Liver (tissue), 9 donors: ENCODE data around the gene MEIS3. TPM values are rescaled to one million over a fixed set of nuclear protein-coding genes. Genes with fewer than 3 reads are reported as not detected.

ENCODE experiments used
- DNase-seq: peaks from one replicate; pipeline ENCODE4 v3.0.0-alpha.2; 2017; ENCODE audit warnings: low spot score
- H3K27ac ChIP-seq, 2 donors: one replicate each; pipeline ENCODE4 v1.7.0; 2013; ENCODE audit warnings: inconsistent platforms in 2 of 2, low read length in 2 of 2, control low read depth in 1 of 2, low read depth in 1 of 2, mild to moderate bottlenecking in 1 of 2
- H3K27me3 ChIP-seq, 4 donors: one replicate each; pipeline versions ENCODE4 v1.6.1 to v1.7.0; 2013; ENCODE audit warnings: low read length in 3 of 4, inconsistent platforms in 1 of 4, mild to moderate bottlenecking in 1 of 4, moderate library complexity in 1 of 4; ENCODE audit not compliant: control insufficient read depth in 4 of 4, insufficient read depth in 4 of 4
- H3K36me3 ChIP-seq, 4 donors: one replicate each; pipeline versions ENCODE4 v1.6.1 to v1.7.0; 2013; ENCODE audit warnings: low read length in 3 of 4, mild to moderate bottlenecking in 3 of 4, low read depth in 1 of 4, moderate library complexity in 1 of 4; ENCODE audit not compliant: control insufficient read depth in 4 of 4, insufficient read depth in 3 of 4
- H3K4me1 ChIP-seq, 4 donors: one replicate each; pipeline versions ENCODE4 v1.6.1 to v1.7.0; 2013; ENCODE audit warnings: low read length in 3 of 4, mild to moderate bottlenecking in 3 of 4, moderate library complexity in 1 of 4; ENCODE audit not compliant: control insufficient read depth in 4 of 4, insufficient read depth in 4 of 4
- H3K4me3 ChIP-seq, 3 donors: one replicate each; pipeline versions ENCODE4 v1.6.1 to v1.7.0; 2013; ENCODE audit warnings: low read length in 3 of 3, control low read depth in 1 of 3, low read depth in 1 of 3, mild to moderate bottlenecking in 1 of 3
- H3K9ac ChIP-seq, 2 donors: one replicate each; pipeline ENCODE4 v1.7.0; 2013; ENCODE audit warnings: low read length in 2 of 2, mild to moderate bottlenecking in 2 of 2, moderate library complexity in 2 of 2, control low read depth in 1 of 2, low read depth in 1 of 2
- H3K9me3 ChIP-seq, 4 donors: one replicate each; pipeline versions ENCODE4 v1.6.1 to v1.7.0; 2013; ENCODE audit warnings: low read length in 3 of 4; ENCODE audit not compliant: control insufficient read depth in 4 of 4
- ATF3 ChIP-seq: IDR thresholded peaks from 2 replicates; pipeline ENCODE4 v1.6.1; 2016; ENCODE audit warnings: antibody characterized with exemption
- CTCF ChIP-seq: fragments of 150-350 bp; IDR thresholded peaks from 2 replicates; pipeline ENCODE4 v1.5.1; 2017; ENCODE audit warnings: improper control_type of control experiment, low read depth, low read length; ENCODE audit not compliant: missing input control
- EGR1 ChIP-seq, 2 donors: IDR thresholded peaks; 2 replicates each; pipeline ENCODE4 v1.6.1; 2016 to 2018; ENCODE audit warnings: antibody characterized with exemption in 2 of 2, low read depth in 2 of 2
- FOXA1 ChIP-seq: IDR thresholded peaks from 2 replicates; pipeline ENCODE4 v1.6.1; 2016; ENCODE audit warnings: antibody characterized with exemption
- FOXA2 ChIP-seq: IDR thresholded peaks from 2 replicates; pipeline ENCODE4 v1.6.1; 2016; ENCODE audit warnings: antibody characterized with exemption
- GABPA ChIP-seq, 2 donors: IDR thresholded peaks in 1 of 2; conservative IDR thresholded peaks in 1 of 2; 2 replicates each; pipeline ENCODE4 v1.6.1; 2016; ENCODE audit warnings: antibody characterized with exemption in 2 of 2, mild to moderate bottlenecking in 1 of 2, moderate library complexity in 1 of 2
- HNF4A ChIP-seq, 2 donors: conservative IDR thresholded peaks; 2 replicates each; pipeline ENCODE4 v1.6.1; 2016; ENCODE audit warnings: antibody characterized with exemption in 2 of 2, mild to moderate bottlenecking in 2 of 2
- HNF4G ChIP-seq: IDR thresholded peaks from 2 replicates; pipeline ENCODE4 v1.6.1; 2016; ENCODE audit warnings: antibody characterized with exemption
- JUND ChIP-seq, 2 donors: IDR thresholded peaks; 2 replicates each; pipeline ENCODE4 v1.6.1; 2016; ENCODE audit warnings: antibody characterized with exemption in 2 of 2
- MAX ChIP-seq: IDR thresholded peaks from 2 replicates; pipeline ENCODE4 v1.6.1; 2016; ENCODE audit warnings: antibody characterized with exemption
- NR2F2 ChIP-seq: IDR thresholded peaks from 2 replicates; pipeline ENCODE4 v1.6.1; 2016; ENCODE audit warnings: antibody characterized with exemption
- RAD21 ChIP-seq, 2 donors: IDR thresholded peaks; 2 replicates each; pipeline ENCODE4 v1.6.1; 2016; ENCODE audit warnings: antibody characterized with exemption in 2 of 2, mild to moderate bottlenecking in 2 of 2
- REST ChIP-seq: IDR thresholded peaks from 2 replicates; pipeline ENCODE4 v1.6.1; 2016; ENCODE audit warnings: antibody characterized with exemption, mild to moderate bottlenecking
- RXRA ChIP-seq, 2 donors: IDR thresholded peaks; 2 replicates each; pipeline ENCODE4 v1.6.1; 2017 to 2018; ENCODE audit warnings: antibody characterized with exemption in 2 of 2, mild to moderate bottlenecking in 1 of 2
- SP1 ChIP-seq: IDR thresholded peaks from 2 replicates; pipeline ENCODE4 v1.6.1; 2018; ENCODE audit warnings: antibody characterized with exemption, mild to moderate bottlenecking
- TAF1 ChIP-seq: conservative IDR thresholded peaks from 2 replicates; pipeline ENCODE4 v1.6.1; 2016; ENCODE audit warnings: antibody characterized with exemption, mild to moderate bottlenecking
- YY1 ChIP-seq: IDR thresholded peaks from 2 replicates; pipeline ENCODE4 v1.6.1; 2016; ENCODE audit warnings: antibody characterized with exemption, mild to moderate bottlenecking
- ZBTB33 ChIP-seq: IDR thresholded peaks from 2 replicates; pipeline ENCODE4 v1.6.1; 2016; ENCODE audit warnings: antibody characterized with exemption
- WGBS: extraction: QIAGEN DNeasy Blood & Tissue Kit; methylation state at CpG from one replicate; pipeline ENCODE4 v1.1.7; 2013; 5-methylcytosine and 5-hydroxymethylcytosine counted together
- polyA plus RNA-seq, 2 donors: library from polyadenylated mRNA; stranded (reverse) in 1 of 2; unstranded in 1 of 2; fragments of 200-250 nt in 1 of 2; fragments of >200 nt in 1 of 2; fragmentation: Nextera tagmentation in 1 of 2; extraction: Ambion mirVana in 1 of 2; gene quantifications; one replicate each; pipeline versions ENCODE4 v1.2.1 to v1.2.3, GENCODE V29; 2013 to 2015
- total RNA-seq, 2 donors: library from RNA; depleted of rRNA; stranded (reverse); fragments of >200 nt; gene quantifications; one replicate each; pipeline ENCODE4 v1.2.3, GENCODE V29; 2014
- donor health status: healthy.
- donor health status: healthy.
- donor health status: healthy.
- donor health status: healthy.
- donor health status: healthy.

The MEIS3 gene
- total and polyA plus RNA-seq, 4 donors: 0.50 to 1.3 (median 0.89) TPM

- TF ChIP-seq REST (no peak), YY1 (no peak), FOXA1 (no peak)
Observed at GRCh38 chr19:47358936-47359335, 60.4 kb downstream of the MEIS3 start (continued).

GRCh38 chr19:47357788-47358680 lies 61.3 kb downstream of the MEIS3 start:
- Histone ChIP-seq H3K4me1 (peaks cover 0 to 8% (median 4%) of the 10 kb centered on the region in 4 donors), H3K9me3 (no peaks in the 10 kb centered on the region), H3K9ac (no peak overlapping the region), H3K27ac (no peak overlapping the region), H3K27me3 (no peaks in the 10 kb centered on the region), H3K36me3 (peaks cover 23 to 69% (median 38%) of the 10 kb centered on the region in 4 donors), H3K4me3 (no peak overlapping the region)
- 98% methylated on average over 28 of the region's 28 CpGs for WGBS
- no peak for DNase-seq
- TF ChIP-seq REST (no peak), FOXA2 (no peak), NR2F2 (no peak), HNF4A (conservative IDR thresholded peaks at IDR 0.05) (no peak), EGR1 (IDR thresholded peaks at IDR 0.05; ENCODE audit: low read depth in 2 of 2) (no peak), YY1 (no peak), ZBTB33 (no peak), CTCF (no peak), RAD21 (IDR thresholded peaks at IDR 0.05) (no peak), MAX (no peak), SP1 (no peak), JUND (IDR thresholded peaks at IDR 0.05) (no peak), ATF3 (no peak), HNF4G (no peak), RXRA (IDR thresholded peaks at IDR 0.05) (no peak), GABPA (IDR thresholded peaks at IDR 0.05 in 1 of 2, conservative IDR thresholded peaks at IDR 0.05 in 1 of 2) (no peak), TAF1 (no peak), FOXA1 (no peak)
